Activated T-helper 1 cell treated with anti-CD3 and anti-CD28 coated beads, Interleukin-12 subunit alpha, Interleukin-12 subunit beta, Interleukin-2, Interleukin-4 antibody, amounts not matched to agents 30 ng/mL and 10 ng/mL and 1 ng/mL, durations not matched to agents 14 hours and 24 hours and 36 hours (primary cell): ENCODE data around the gene CDK10. TPM values are rescaled to one million over a fixed set of nuclear protein-coding genes. Genes with fewer than 3 reads are reported as not detected.
A peak's percentile ranks its signal among the peaks of the same experiment; 100 is the strongest.

ENCODE experiments used
- DNase-seq: peaks from one replicate; pipeline ENCODE4 v3.0.0; 2021; ENCODE audit warnings: low spot score
- H3K27ac Mint-ChIP-seq: one replicate; pipeline ENCODE4 v1.8.0; 2021; ENCODE audit warnings: mild to moderate bottlenecking, mixed read lengths
- H3K27me3 Mint-ChIP-seq: one replicate; pipeline ENCODE4 v1.8.0; 2022; ENCODE audit warnings: mild to moderate bottlenecking, moderate library complexity, mixed read lengths; ENCODE audit not compliant: insufficient read depth
- H3K36me3 Mint-ChIP-seq: one replicate; pipeline ENCODE4 v1.8.0; 2021; ENCODE audit warnings: low read depth, mixed read lengths
- H3K4me1 Mint-ChIP-seq: one replicate; pipeline ENCODE4 v1.8.0; 2021; ENCODE audit warnings: low read depth, mixed read lengths
- H3K4me3 Mint-ChIP-seq: one replicate; pipeline ENCODE4 v1.8.0; 2021; ENCODE audit warnings: mild to moderate bottlenecking, moderate library complexity, mixed read lengths
- H3K9me3 Mint-ChIP-seq: one replicate; pipeline ENCODE4 v1.8.0; 2021; ENCODE audit warnings: mixed read lengths
- intact Hi-C: fragments of 100-400 bp; cut with micrococcal nuclease; formaldehyde crosslinking; loops from one replicate; pipeline ENCODE4 v1.15.1; 2024
- total RNA-seq: library from RNA; stranded (reverse); gene quantifications from 2 replicates; pipeline ENCODE4 v1.2.3, GENCODE V29; 2022

Gene CDK10
- total RNA-seq, 1 donor from 2014 or later: 93.9 TPM

DNA sequence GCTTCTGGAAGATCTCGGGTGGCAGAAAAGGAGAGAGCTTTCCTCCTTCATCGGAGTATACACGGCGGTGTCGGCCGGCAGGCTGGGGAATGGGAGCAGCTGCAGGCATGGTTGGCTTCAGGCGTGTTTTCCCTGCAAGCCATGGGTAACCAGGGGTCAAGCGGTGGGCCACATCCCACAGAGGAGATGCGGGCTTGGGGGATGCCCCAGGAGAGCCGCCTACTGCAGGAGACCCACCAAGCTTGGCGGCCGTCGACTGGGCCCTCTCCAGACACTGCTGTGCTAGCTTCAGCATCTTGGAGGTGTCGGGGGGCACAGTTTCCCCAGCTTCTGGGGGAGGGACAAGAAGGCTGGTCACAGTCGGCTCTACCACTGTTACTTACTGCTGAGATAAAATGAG is 30.0 kb downstream of the CDK10 start:
- peaks cover 17% of the 10 kb centered on the region for H3K4me1 Mint-ChIP-seq
- no peaks in the 10 kb centered on the region for H3K9me3 Mint-ChIP-seq
- H3K36me3 Mint-ChIP-seq: peaks cover 23% of the 10 kb centered on the region

DNA sequence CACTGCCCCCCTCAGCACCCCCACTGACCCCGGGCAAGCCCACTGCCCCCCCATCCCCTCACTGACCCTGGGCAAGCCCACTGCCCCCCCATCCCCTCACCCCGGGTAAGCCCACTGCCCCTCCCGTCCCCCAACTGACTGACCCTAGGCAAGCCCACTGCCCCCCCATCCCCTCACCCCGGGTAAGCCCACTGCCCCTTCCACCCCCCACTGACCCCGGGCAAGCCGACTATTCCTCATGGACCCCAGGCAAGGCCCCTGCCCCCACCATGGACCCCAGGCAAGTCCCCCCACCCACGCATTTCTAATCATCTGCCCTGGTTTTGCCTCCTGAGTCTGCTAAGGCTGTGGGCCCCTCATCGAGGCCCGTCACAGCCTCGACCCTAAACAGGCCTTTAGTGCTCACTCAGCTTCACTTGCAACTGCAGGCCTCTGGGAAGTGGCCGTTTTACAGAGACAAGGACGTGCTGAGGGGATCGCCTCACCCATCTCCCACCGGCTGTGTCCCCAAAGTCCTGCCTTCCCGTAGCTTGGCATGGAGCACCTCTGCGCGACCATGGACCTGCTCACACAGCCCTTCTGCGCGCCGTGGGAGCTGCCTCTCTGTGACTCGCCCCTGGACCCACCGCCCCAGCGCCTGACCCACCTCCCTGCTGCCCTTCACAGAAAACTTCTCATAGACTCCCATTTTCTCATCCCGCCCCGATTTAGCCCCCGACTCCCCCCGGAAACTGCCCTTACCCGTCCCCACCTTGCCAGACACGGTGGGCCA is 30.6 kb downstream of the CDK10 start:
- Mint-ChIP-seq H3K4me3 (no peak overlapping the region), H3K27ac (no peak overlapping the region), H3K36me3 (peaks cover 23% of the 10 kb centered on the region), H3K4me1 (peaks cover 17% of the 10 kb centered on the region), H3K9me3 (no peaks in the 10 kb centered on the region), H3K27me3 (no peaks in the 10 kb centered on the region)
- no peak for DNase-seq
- intact Hi-C loops: no loop called here

More for the DNA sequence above, 30.0 kb downstream of the CDK10 start:
- no peak overlapping the region for H3K4me3 Mint-ChIP-seq
- DNase-seq: no peak
- H3K27ac Mint-ChIP-seq: no peak overlapping the region
- no peaks in the 10 kb centered on the region for H3K27me3 Mint-ChIP-seq
- intact Hi-C loops: no loop called here

DNA sequence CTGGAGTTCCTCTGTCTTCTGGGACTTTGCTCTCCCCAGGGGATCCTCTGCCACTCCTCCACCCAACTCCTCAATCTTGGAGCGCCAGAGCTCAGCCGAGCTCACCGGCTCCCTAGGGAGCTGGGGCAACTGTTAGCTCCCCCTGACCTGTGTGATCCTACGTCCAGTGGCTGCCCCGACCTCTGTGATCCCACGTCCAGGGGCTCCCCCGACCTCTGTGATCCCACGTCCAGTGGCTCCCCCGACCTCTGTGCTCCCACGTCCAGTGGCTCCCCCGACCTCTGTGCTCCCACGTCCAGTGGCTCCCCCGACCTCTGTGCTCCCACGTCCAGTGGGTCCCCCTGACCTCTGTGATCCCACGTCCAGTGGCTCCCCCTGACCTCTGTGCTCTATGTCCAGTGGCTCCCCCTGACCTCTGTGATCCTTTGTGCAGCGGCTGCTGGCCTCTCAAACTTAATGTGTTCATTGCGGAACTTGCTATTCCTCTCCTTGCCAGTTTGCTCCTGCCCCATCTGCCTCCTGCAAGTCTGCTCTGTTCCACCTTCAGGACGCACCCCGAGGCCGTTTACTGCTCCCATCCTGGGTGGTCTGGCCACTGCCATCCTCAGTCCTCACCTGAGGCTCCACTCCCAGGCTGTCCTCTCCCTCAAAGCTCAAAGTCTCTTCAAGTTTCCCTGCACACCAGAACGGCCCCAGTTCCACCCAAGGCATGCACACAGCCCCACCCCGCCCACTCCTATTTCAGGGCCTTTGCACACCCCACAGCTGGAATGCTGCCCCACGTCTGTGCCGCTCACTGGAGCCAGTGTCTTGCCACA is 31.4 kb downstream of the CDK10 start:
- intact Hi-C loops: no loop called here
- Mint-ChIP-seq H3K9me3 (no peaks in the 10 kb centered on the region), H3K36me3 (peaks cover 27% of the 10 kb centered on the region), H3K4me1 (peaks cover 22% of the 10 kb centered on the region), H3K27ac (no peak overlapping the region), H3K4me3 (no peak overlapping the region), H3K27me3 (no peaks in the 10 kb centered on the region)
- DNase-seq: no peak

DNA sequence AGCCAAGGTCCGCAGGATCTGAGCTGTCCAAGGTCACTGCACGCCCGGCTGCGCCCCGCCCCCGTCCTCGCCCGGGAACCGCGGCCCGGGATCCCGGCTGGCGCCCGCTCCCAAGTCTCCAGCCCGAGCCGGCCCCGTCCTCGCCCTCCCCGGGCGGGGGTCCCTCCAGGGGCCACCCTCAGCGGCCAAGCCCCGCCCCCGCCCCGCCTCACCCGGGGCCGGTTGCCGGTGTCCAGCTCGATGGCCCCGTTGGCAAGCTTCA is 34.0 kb downstream of the CDK10 start:
- peak overlapping the region; percentile 82 for H3K4me3 Mint-ChIP-seq
- H3K27ac Mint-ChIP-seq: peak overlapping the region; percentile 72
- H3K36me3 Mint-ChIP-seq: peaks cover 26% of the 10 kb centered on the region
- H3K27me3 Mint-ChIP-seq: no peaks in the 10 kb centered on the region
- peaks cover 32% of the 10 kb centered on the region for H3K4me1 Mint-ChIP-seq
- no peaks in the 10 kb centered on the region for H3K9me3 Mint-ChIP-seq
- DNase-seq: no peak
- intact Hi-C loops: loop anchor here (5.0 to 10.0 kb wide), 2 partner anchors 202 to 476 kb away; partner anchors contain the start of gene TUBB3

DNA sequence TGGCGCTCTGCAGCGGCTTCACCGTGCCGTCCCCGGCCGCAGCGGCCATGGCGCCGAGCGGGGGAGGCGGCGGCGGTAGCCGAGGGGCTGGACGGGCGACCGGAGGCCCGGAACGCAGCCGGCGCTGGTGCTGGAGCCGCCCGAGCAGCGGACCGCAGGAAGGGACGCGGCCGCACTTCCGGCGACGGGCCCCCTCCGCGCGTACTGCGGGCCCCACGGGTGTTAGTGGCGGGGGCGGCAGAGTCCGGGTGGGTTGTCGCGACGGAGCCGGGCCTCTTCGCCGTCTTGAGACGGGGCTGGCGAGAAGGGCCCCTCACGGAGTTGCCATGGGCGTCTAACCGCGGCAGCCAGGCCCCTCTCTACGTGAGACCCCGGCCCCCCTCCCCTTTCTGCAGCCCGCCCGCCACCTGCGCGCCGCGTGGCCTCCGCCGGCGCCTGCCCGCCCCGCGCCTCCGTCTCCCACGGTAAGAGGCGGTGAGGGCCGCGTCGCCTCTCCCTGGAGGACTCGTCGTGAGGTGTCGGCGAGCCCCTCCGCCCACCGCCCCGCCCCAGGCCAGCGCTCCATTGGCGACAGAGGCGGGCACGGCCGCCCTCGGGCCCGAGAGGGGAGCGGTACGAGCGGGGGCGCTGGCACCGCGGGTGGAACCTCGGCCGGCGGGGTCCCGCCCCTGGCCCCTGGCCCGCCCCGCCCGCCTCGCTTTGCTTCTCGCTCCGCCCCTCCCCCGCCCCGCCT is 34.5 kb downstream of the CDK10 start, which contains the start of the genes VPS9D1 and ZNF276:
TSS of gene VPS9D1 (minus strand) at position 86 of the 733 bp plus-strand sequence. CDS start at position 49, 37 bp downstream.
TSS of gene ZNF276 (plus strand) at position 725 of the 733 bp plus-strand sequence. CDS start 104 bp downstream, outside the sequence.
- H3K36me3 Mint-ChIP-seq: peaks cover 26% of the 10 kb centered on the region
- intact Hi-C loops: loop anchor here (1.0 to 10.0 kb wide), 5 partner anchors 10 to 476 kb away; partner anchors contain the start of genes FANCA and TUBB3
- peak within 1 kb of the TSS; percentile 95 for H3K4me3 Mint-ChIP-seq
- no peaks in the 10 kb centered on the region for H3K9me3 Mint-ChIP-seq
- H3K4me1 Mint-ChIP-seq: peaks cover 32% of the 10 kb centered on the region
- peak; percentile 73 for DNase-seq
- peak within 1 kb of the TSS; percentile 95 for H3K27ac Mint-ChIP-seq
- H3K27me3 Mint-ChIP-seq: no peaks in the 10 kb centered on the region

DNA sequence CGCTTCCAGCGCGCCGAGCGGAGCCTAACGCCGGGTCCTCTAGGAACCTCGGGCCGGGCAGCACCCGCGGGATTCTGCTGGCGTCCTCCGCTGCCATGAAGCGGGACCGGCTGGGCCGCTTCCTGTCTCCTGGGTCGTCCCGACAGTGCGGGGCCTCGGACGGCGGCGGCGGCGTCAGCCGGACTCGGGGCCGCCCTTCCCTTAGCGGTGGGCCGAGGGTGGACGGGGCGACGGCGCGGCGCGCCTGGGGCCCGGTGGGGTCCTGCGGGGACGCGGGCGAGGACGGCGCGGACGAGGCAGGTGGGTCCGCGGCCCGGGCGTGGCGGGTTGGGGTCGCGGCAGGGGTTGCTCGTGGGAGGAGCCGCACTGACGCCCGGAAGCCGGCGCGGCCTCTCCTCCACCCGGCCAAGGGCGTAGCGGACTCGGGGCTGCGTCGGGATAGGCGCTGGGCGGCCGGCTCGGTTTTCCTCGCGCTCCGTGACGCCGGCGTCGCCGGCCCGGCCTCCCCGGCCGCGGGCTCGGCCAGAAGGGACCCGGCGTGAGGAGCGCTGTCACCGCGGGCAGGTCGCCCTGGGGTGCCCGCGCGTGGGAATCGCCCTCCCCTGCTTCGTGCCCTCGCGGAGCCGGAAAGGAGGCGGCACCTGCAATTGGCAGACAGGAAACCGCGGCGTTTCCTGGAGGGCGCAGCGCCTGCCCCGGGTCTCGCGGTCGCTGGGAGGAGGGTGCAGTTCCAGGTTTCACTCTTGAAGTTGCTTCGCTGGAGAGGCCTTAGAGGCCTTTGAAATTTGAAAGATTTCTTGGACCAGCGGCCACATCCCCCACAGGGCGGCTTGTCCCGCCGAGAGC is 35.3 kb downstream of the CDK10 start:
- no peaks in the 10 kb centered on the region for H3K27me3 Mint-ChIP-seq
- H3K4me1 Mint-ChIP-seq: peaks cover 32% of the 10 kb centered on the region
- peaks cover 27% of the 10 kb centered on the region for H3K36me3 Mint-ChIP-seq
- H3K9me3 Mint-ChIP-seq: no peaks in the 10 kb centered on the region
- DNase-seq: peak; percentile 78
- peak overlapping the region; percentile 34 for H3K27ac Mint-ChIP-seq
- intact Hi-C loops: loop anchor here (1.0 to 10.0 kb wide), 8 partner anchors 10 to 477 kb away; partner anchors contain the start of genes CHMP1A, FANCA, SPATA33 and SPIRE2
- H3K4me3 Mint-ChIP-seq: peak overlapping the region; percentile 95

DNA sequence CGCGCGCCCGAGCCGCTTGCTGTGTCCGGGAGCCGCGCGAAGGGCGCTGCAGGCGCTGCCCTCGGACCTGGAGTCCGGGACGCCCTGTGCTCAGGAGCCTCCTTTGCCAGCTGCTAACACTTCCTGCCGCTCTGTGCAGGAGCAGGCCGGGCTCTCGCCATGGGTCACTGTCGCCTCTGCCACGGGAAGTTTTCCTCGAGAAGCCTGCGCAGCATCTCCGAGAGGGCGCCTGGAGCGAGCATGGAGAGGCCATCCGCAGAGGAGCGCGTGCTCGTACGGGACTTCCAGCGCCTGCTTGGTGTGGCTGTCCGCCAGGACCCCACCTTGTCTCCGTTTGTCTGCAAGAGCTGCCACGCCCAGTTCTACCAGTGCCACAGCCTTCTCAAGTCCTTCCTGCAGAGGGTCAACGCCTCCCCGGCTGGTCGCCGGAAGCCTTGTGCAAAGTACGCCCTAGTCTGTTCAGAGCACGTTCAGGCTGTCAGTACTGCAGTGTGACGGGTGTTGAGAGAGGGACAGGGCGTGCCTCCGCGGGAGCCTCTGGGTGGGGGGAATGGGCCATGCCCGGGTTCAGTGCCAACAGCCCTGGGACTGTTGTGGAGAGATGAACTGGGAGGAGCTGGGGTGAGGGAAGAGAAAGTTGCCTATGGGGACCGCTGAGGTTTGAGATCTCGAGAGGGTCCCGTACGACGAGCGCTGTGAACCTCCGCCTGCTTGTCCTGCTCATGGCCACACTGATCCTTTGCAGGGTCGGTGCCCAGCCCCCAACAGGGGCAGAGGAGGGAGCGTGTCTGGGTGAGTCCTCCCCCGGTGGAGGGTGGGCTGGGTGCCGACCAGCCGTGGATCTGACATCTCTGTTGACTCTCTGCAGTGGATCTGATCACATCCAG is 36.1 kb downstream of the CDK10 start:
- no peaks in the 10 kb centered on the region for H3K27me3 Mint-ChIP-seq
- peaks cover 41% of the 10 kb centered on the region for H3K4me1 Mint-ChIP-seq
- peak overlapping the region; percentile 95 for H3K27ac Mint-ChIP-seq
- intact Hi-C loops: loop anchor here (1.0 to 10.0 kb wide), 7 partner anchors 15 to 478 kb away; partner anchors contain the start of genes CHMP1A, SPATA33, SPIRE2 and TUBB3
- no peaks in the 10 kb centered on the region for H3K9me3 Mint-ChIP-seq
- H3K4me3 Mint-ChIP-seq: peak overlapping the region; percentile 95
- H3K36me3 Mint-ChIP-seq: peaks cover 26% of the 10 kb centered on the region
- DNase-seq: peak; percentile 69

DNA sequence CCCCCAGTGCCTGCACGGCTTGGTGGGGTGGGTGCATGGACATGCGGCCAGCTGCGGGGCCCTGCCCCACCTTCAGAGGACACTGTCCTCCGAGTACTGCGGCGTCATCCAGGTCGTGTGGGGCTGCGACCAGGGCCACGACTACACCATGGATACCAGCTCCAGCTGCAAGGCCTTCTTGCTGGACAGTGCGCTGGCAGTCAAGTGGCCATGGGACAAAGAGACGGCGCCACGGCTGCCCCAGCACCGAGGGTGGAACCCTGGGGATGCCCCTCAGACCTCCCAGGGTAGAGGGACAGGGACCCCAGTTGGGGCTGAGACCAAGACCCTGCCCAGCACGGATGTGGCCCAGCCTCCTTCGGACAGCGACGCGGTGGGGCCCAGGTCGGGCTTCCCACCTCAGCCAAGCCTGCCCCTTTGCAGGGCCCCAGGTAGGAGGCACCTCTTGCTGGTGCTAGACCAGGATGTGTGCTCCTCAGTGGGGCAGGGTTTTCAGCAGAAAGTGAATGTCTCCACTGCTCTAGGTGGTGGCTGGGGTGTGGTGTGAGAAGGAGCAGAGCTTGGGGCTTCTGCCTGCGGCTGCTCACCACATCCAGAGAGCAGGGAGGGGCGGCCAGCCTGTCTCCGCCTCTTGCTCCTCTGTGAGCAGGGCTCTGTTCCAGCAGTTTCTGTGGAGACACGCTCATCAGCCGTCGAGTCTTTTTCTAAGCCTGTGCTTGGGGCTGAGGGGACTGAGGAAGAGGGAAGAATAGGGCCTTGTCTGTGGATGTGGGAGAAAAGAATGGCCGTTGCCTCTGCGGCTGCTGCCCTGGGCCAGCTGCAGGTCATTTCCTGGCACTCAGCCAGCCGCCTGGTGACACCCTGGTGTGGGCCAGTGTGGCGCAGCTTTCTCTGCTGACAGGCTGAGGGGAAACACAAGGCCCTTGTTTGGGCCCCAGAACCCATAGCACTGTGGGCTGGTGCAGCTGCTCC is 37.1 kb downstream of the CDK10 start:
- H3K4me1 Mint-ChIP-seq: peaks cover 43% of the 10 kb centered on the region
- intact Hi-C loops: loop anchor here (1.0 to 10.0 kb wide), 7 partner anchors 14 to 479 kb away; partner anchors contain the start of genes CHMP1A, SPATA33 and TUBB3
- peak; percentile 81 for DNase-seq
- no peaks in the 10 kb centered on the region for H3K9me3 Mint-ChIP-seq
- H3K27me3 Mint-ChIP-seq: no peaks in the 10 kb centered on the region
- H3K27ac Mint-ChIP-seq: peak overlapping the region; percentile 95
- peak overlapping the region; percentile 95 for H3K4me3 Mint-ChIP-seq
- peaks cover 19% of the 10 kb centered on the region for H3K36me3 Mint-ChIP-seq

DNA sequence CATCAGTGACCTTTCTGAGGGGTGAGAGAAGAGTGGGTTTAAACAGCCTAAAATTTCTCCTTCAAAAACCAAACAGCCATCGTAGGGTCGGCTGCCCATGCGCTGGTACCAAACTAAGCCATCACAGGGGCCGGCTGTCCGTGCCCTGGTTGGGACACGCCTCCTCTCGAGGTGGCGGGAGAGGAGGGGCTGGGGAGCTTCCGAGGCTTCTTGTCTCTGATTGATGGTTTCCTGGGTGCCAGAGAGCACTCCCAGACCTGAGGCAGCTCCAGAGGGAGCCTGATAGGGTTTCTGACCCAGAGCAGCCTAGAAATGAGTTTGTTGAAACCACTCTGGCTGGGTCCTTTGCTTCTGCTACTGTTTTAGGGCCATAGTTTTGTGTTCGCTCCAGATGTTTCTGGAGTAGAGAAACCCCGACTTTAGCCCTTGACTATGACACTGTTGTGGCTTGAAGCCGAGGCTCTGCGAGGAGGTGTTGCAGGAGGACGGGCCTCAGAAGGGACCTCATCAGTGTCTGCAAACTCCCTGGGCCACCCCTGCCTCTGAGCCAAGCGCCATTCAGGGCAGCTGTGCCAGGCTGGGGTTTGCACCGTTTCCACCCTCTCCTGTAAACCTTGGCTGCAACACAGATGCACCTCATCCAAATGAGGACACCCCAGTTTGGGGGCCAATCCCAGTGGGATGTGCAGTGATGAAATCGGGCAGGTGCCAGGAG is 41.1 kb downstream of the CDK10 start:
- Mint-ChIP-seq H3K27ac (no peak overlapping the region), H3K36me3 (peaks cover 32% of the 10 kb centered on the region), H3K27me3 (no peaks in the 10 kb centered on the region), H3K9me3 (no peaks in the 10 kb centered on the region), H3K4me3 (no peak overlapping the region), H3K4me1 (peaks cover 29% of the 10 kb centered on the region)
- intact Hi-C loops: loop anchor here (10.0 kb wide), 1 partner anchor 483 kb away; no protein-coding TSS in a partner anchor
- DNase-seq: no peak

DNA sequence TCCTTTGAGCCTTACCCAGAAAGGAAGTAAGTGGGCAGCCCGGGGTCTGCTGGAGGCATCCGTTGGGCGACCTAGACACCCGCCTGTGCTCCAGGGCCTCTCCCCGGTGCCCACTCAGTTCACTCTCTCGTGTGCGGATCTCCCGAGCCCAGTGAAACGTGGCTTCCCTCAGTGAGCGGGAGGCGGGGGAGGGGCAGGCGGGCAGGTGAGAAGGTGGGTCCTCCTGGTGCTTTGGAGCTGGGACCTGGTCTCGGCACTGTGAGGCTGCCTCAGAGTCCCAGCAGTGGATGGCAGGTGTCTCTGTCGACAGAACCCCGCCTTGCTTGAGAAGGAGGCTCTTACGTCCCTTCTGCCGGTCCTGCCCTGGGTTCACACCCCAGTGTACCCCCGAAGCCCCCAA is 42.8 kb downstream of the CDK10 start:
- no peak for DNase-seq
- peaks cover 16% of the 10 kb centered on the region for H3K4me1 Mint-ChIP-seq
- H3K27me3 Mint-ChIP-seq: no peaks in the 10 kb centered on the region
- no peaks in the 10 kb centered on the region for H3K9me3 Mint-ChIP-seq
- peaks cover 28% of the 10 kb centered on the region for H3K36me3 Mint-ChIP-seq
- H3K4me3 Mint-ChIP-seq: no peak overlapping the region
- intact Hi-C loops: loop anchor here (10.0 kb wide), 1 partner anchor 484 kb away; no protein-coding TSS in a partner anchor
- H3K27ac Mint-ChIP-seq: no peak overlapping the region
